Inflammatory macrophage (primary cell): ENCODE data around the gene AGPAT1.
"Not testable (repeated sequence)": the region's sequence is repeated elsewhere in the genome, so short reads cannot be mapped to it uniquely, and the experiment has no call there.

ENCODE experiments used
- DNase-seq, 2 donors: peaks; one replicate each; pipeline ENCODE4 v3.0.0-alpha.2; 2020 to 2022

Gene AGPAT1

DNA sequence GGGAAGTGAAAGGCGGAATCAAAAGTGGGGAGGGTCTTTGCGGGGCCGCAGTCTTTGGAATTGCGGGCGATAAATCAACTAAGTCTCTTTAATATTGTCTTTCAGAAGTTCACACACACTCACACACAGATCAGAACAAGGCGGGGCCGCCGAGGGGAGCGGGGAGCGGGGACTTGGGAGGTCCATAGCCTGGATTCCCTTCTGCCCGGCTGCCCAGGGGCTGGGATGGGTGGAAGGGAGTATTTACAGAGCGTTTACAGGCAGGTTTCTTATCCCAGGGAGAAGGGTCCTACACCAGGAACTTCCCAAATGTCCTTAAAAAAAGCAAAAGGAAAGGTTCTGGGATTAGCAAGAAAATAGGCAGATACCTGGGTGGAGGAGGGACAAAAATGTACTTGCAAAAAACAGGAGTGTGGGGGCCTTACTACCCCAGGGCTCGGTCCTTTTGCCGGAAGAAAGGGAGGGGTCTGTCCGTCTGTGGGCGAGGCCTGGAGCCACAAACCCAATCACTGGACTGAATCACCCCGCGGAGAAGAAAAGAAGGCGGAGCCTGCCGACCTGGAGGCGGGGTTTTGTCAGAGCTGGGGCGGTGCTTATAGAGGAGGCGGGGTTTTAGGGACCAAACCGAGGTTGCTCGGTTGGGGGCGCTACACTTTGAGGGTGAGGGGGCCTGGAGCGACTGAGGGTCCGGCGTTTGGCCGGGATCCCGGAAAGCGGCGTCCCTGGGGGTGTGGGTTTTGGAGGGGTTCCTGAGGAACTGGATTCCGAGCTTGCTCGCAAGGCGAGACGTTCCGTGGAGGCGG, 27.4 kb downstream of the AGPAT1 start:
- peak; percentile 84 to 88 for DNase-seq

DNA sequence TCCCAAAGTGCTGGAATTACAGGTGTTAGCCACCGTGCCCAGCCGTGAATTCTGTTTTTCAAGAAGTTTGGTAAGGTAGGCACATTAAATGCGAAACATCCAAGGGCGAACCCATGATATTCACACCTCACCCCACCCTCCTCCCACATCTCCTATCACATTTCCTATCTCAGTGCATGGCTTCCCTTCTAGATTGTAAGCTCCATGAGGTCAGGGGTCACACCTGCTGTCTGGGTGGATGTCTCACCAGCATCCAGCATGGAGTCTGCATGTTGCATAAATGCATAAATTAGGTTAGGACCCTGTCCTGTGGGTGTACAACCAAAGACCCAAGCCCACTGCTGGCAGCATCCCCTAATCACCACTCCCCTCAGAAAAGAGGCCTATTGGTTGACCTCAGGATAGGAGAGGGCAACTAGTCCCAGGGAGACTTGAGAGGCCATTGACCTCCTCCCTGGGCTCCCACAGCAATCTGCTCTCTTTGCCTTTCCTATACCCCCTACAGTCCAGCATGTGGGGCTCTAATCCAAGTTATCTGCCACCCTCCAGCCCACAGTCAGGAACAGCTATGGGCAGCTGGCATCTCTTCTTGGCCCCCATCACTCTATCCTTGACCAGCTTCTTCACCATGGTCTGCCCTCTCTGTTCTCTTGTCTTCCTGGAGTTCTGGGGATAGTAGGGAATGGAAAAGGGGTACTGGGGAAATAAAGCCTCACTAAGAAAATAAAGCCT, 28.3 kb downstream of the AGPAT1 start:
- DNase-seq, result peak in 1 of 2 donors; percentile 7

DNA sequence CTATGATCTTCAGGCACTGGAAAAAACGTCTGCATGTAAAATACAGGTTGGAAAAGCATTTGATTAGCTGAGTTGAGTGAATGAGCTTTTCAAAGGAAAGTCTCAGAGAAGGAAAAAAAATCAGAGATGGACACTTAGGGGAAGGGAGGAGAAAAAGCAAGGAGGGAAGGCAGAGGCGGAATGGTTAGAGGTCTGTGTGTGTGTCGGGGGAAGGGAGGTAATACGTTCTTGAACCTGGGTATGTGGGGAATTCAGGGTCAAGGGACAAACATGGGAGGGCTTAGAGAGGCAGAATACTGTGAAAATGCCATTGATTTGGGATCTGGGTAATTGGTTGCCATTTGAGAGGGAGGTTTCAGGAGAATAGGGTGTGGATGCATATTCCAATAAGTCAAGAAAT, 29.2 kb downstream of the AGPAT1 start:
- no peak for DNase-seq

DNA sequence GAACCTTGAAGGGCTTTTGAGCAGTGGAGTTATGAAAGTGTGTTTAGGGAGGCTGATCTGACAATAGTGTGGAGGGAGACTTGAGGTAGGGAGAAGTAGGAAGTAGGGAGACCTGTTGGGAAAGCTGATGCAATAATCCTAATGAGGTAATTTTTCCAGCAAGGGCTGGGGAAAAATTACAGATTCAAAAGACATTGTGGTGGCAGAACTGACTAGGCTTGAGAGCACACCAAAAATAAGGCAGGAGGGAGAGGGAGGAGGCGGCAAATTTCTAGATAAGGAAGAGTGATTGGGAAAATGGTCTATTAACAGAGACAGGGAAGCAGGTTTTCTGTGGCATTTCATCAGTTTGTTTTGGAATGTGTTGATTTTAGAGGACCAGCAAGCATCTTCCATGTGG, 29.6 kb downstream of the AGPAT1 start:
- DNase-seq, result no peak

DNA sequence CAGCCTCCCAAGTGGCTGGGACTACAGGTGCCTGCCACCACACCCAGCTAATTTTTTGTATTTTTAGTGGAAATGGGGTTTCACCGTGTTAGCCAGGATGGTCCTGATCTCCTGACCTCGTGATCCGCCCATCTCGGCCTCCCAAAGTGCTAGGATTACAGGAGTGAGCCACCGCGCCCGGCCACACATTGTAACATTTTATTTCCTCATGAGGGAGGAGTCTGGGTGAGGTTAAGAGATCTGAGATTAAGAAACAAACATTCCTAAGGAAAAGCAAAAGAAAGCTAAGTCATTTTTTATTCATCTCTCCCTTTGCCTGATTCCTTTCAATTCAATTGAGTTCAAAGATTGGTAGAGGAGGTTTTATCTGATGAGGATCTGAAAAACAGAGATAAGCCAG, 31.6 kb downstream of the AGPAT1 start:
- DNase-seq, result not testable (repeated sequence)

DNA sequence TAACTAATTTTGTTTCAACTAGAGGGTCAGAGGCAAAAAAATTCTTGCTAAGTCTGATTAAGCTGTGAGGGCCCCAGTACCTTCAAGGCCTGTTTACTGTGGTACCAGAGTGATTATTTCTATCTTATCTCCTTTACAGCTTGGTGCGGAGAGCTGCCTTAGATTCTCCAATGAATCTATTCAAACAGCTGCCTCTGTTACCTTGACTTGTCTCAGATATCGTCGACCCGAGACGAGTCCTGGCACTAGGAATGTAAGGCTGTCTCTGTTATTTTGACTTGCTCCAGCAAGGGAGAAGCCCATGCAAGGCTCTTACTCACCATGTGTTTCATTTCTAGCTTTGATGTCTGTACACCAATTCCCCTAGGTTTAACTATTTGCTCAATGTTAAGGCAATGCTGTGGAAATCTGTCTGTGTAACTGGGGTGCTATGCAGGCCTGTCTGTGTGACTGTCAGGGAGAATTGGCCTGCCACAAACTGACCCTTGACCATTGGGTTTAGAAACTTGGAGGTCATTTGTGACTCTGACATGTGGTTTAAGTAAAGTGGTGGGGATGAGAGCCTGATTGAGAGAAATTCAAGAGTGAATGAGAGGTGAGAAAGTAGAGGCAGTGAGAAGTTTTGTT, 35.4 kb downstream of the AGPAT1 start:
- DNase-seq, result no peak

DNA sequence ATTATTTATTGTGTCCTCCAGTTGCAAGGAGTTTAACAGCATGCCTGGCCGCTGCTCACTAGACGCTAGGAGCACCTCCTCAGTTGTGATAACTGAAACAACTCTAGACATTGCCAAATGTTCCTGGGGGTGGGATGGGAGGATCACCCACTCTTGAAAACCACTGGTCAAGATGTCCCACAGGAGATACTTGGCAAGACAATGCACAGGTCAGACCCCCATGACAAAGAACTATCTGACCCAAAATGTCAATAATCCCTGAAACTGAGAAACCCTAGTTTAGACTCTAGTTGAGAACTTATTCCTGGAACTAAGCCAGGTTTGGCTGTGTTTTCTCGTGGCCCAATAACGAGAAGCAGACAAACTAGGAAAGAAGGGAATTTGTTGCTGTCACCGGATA, 36.3 kb downstream of the AGPAT1 start:
- no peak for DNase-seq

DNA sequence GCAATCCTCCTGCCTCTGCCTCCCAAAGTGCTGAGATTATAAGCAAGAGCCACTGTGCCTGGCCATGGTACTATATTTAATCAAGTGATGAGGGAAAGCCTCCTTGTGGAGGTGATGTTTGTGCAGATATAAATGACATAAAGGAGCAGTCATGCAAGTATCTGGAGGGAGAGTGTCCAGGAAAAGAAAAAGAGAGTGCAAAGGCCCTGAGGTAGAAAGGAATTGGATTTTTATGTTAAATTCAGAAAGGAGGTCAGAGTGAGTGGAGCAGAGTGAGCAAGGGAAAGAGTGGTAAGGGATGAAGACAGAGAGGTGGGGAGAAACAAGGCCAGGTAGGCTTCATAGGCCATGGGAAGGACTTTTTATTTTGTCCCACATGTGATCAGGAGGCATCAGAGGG, 38.4 kb downstream of the AGPAT1 start:
- no peak for DNase-seq

DNA sequence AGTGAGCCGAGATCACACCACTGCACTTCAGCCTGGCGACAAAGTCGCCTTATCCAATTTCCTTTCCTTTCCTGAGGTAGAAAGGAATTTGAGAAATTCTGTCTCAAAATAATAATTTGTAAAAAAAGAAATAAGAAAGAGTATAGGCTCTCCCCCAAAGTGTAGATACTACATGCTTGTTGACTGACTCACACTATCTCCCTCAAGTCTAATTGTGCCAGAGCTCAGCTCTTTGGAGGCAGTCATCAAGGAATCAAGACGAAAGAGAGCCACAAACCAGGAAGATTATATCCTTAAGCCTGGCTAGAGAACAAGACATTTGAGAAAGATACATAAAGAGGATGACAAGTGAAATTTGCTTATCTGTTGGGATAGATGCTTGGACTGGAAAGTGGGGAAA, 42.1 kb downstream of the AGPAT1 start:
- no peak for DNase-seq

DNA sequence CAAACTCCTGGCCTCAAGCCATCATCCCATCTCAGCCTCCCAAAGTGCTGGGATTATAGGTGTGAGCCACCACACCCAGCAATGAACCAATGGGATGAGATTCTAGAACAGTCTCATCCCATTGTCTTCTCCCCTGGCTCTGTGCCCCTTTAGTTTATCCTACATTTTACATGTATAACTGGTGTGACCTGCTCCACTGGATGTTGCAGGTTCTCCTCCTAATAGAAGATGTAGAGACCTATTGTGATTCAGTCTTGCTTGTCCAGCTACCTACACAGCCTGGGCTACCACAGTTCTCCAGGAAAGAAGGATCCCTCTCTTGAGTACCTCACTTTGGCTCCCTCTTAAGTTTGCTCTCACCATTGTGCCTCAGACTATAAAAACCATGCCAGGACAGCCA, 43.8 kb downstream of the AGPAT1 start:
- DNase-seq, result no peak

DNA sequence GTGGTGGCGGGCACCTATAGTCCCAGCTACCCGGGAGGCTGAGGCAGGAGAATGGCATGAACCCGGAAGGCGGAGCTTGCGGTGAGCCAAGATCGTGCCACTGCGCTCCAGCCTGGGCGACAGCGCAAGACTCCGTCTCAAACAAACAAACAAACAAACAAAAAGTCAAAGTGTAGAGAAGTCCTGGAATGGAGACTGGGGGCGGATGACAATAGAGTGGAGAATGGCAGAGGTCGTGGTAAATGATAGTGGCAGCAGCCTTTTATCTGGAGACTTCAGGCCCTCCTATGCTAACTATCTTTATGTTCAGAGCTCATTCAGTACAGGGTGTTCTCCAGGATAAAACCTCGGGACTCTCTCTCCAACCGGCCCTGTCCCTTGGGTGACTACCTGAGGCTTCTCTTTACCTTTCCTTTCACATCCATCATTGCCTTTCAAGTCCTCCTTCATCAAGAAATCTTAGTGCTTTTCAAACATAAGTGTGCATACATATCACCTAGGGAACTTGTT, 44.4 kb downstream of the AGPAT1 start:
- no peak for DNase-seq

DNA sequence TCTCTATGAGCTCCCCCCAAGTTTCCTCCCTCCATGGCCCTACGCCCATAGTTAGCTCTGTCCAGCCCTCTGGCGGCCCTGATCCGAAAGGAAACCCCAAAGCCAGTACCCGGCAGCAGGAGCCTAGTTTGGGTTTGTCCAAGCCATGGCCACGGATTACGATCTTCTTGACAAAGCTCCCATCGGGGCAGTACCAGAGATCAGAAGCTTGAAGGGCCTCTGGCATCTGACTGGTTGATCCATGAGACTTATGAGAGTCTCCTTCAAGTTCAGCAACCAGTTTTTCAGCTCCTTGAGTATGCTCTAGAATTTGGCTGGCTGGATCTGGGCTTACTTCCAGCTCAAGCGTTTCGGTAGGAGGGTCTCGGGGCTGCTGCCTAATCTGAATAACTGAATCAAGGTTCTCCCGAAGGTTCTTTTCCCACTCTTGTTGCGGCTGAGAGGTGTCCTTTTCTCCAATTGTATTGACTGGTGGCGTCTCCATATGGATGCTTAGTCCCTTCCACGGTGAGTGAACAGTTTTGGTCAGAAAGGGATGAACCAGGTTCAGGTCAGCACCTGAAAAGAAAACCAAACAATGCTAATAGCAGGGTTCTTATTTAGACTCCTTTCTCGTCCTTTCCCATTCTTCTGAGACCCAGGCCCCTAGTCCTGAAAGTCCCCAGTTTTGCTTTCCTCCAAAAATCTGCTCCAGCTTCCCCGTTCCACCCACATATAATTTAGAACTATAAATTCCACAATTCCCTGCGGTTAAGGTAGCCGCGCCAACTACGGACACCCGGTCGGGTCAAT, 46.4 kb downstream of the AGPAT1 start:
- DNase-seq, result no peak

DNA sequence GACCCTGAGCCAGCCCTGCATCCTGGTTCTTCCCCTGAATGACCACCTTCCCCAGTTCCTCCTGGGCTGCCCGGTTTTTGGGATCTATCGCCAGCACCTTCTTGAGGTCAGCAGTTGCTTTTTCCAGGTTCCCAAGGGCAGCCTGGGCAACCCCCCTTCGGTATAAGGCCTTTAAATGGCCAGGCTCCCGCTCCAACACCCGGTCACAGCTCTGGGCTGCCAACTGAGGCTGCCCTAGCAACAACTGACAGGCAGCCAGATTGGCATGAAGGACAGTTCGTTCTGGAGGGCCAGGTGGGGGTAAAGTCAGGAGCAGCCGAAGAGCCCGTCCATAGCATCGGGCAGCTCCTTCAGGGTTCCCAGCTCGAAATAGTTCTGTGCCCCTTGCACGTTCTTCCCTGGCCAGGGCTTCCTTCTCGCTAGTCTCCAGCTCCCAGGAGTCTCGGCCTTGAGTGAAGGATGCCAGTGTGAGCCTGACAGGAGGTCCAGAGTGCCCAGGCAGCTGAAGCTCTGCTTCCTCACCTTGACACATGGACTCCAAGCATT, 47.1 kb downstream of the AGPAT1 start:
- DNase-seq, result no peak

DNA sequence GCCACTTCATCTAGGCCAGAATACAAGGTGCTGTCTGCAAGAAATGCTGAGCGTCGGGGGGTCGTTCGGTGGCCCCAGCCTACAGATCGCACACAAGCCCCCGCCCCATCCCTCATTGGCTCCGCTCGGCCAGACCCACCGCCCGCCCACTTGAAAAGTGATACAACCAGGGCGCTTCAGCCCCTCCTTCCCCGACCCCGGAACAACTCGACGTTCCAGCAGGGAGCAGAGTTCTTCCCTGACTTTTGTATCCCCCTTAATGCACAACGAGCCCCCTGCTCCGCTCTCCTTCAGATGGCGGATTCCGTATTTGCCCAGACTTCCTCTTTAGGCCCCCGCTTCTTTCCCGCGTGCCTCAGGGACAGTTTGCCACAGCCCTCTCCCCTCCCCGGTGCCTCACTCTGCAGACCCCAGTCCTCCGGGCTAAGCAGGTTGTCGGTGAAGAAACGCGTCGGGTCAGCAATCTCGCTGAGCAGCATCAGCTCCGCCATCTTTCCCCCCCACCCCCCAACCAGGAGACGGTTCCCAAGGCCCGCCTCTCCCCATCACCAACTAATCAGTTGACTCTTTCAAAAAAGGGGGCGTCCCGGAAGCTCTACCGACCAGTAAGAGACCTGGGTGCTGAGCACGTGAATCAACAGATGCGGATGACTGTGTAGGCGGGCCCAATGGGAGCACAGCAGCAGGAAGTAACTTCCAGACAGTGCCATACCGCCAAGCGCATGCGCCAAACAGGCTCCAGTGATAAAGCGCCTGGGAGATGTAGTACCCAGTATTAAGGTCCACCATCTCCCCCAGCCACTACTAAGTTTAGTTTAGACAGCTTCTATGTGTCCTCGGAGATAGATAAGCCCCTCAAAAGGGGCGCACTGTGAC, 47.9 kb downstream of the AGPAT1 start, which contains the start of gene ATF6B:
Gene ATF6B (minus strand): TSS at position 530 of the 876 bp plus-strand sequence. CDS start 39 bp downstream, at position 491.
- DNase-seq, result peak; percentile 100

DNA sequence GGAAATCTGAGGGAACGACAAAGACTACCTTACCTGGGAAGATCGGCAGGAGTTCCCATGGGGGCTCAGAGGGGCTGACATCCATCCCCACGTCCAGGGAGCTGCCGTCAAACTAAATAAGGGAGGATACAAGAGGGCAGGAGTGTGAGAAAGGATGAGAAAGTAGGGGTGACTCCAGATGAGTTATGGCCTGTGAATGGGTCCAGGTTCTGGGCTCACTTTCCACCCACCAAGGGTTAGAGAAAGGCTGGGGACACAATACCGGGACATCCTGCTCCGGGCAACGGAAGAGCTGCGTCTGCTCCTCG, 48.5 kb downstream of the AGPAT1 start:
- no peak for DNase-seq

DNA sequence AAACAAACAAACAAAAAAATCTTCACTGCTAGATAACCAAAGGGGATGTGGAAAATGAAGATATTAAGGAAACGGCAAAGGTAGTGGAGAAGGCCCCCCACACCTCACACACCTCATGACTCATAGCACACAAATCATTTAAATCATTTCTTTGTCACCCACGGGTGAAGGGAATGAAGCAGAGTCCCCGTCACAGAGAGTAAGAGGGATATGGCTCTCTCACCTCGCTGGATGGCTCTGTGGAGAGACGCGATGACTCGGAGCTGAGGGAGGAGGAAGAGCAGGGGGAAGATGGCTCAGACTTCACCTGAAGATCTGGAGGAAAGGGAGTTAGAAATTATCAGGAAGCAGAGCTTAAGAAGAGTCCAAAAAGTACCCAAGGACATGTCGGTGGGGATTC, 49.0 kb downstream of the AGPAT1 start:
- DNase-seq, result no peak

DNA sequence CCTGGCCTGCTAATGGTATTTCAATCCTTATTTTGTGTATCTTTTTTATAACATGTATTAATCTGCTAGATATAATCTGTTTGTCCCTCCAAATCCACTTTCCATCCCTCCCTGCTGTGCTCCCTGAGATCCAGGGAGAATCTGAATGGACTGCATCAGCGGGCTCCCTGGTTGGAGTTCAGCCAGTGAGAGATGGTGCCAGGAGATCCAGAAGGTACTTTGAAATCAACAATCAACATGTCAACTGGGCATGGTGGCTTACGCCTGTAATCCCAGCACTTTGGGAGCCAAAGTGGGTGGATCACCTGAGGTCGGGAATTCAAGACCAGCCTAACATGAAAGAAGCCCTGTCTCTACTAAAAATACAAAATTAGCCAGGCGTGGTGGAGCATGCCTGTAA, 52.2 kb downstream of the AGPAT1 start:
- no peak for DNase-seq

DNA sequence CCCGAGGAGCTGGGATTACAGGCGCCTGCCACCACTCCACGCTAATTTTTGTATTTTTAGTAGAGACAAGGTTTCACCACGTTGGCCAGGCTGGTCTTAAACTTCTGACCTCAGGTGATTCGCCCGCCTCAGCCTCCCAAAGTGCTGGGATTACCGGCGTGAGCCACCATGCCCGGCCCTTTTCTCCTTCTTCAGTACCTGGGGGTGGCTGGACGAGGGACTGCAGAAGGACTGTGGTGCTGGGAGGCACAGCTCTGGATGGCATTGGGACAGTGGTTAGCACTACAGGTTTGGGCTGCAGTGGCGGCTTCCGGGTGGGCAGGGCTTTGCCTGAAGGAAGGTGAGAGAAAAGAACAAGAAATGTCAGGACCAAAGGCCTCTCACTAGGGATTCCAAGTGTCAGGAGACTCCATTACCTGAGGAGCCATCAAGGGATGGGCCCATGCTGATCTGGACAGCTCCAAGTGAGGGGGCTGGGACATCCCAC, 55.3 kb downstream of the AGPAT1 start:
- DNase-seq, result no peak

DNA sequence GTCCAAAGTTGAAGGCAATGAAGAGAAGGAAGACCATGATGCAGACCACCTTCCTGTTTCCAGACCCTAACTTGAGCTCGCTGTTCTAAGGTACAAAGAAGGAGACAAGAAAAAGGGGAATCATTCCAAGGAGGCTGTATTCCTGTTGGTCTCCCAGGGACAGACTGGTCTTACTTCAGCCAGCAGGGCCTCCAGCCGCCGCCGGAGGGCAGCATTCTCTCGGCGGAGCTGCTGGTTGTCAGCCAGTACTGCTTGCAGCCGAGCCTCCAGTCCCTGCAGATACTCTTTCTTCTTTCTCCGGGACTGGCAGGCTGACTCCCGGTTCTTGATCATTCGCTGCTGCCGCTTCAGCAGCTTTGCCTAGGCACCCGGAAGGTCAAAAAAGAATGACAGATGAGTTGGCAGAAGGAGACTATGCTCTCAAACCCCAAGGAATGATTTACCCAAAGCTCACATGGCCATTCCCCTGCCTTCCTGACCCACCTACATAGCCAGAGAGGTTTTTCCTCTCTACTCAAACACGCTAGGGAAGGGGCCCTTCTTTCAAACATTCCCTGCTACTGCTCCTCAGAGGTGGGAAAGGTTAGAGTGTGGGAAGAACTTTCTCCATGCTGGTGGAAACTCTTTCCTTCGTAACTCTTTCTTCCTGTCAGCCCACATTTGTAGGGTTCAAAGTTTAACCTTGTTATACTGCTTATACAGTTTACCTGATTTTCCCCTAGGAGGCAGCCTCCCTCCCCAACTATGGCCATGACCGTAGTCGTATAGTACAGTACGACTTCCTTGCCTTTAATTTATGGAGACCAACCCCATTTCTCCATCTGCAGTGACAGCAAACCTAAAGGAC, 56.9 kb downstream of the AGPAT1 start:
- peak; percentile 77 to 84 for DNase-seq
